KMS-11 (cell line): Measurements from ENCODE around the gene CRYGB.

Experiments
- H2AFZ ChIP-seq: fragments of 200-600 bp; sonication (generic); 2 replicates; pipeline ENCODE4 v1.6.1; 2016; ENCODE audit warnings: antibody characterized with exemption, mixed run types, low read depth
- H3K27ac ChIP-seq: fragments of 200-600 bp; sonication (generic); 2 replicates; pipeline ENCODE4 v1.6.1; 2016; ENCODE audit warnings: mild to moderate bottlenecking, mixed run types
- H3K27me3 ChIP-seq: fragments of 200-600 bp; sonication (generic); 2 replicates; pipeline ENCODE4 v1.6.1; 2017; ENCODE audit warnings: mild to moderate bottlenecking, low read depth, mixed run types, moderate library complexity; ENCODE audit not compliant: insufficient read depth
- H3K36me3 ChIP-seq: fragments of 200-600 bp; sonication (generic); 2 replicates; pipeline ENCODE4 v1.6.1; 2017; ENCODE audit warnings: mild to moderate bottlenecking, mixed run types; ENCODE audit not compliant: insufficient read depth
- H3K4me1 ChIP-seq: fragments of 200-600 bp; sonication (generic); 2 replicates; pipeline ENCODE4 v1.6.1; 2016; ENCODE audit warnings: mild to moderate bottlenecking, low read depth, mixed run types; ENCODE audit not compliant: poor library complexity, severe bottlenecking
- H3K4me2 ChIP-seq: fragments of 200-600 bp; sonication (generic); 2 replicates; pipeline ENCODE4 v1.7.0; 2016; ENCODE audit warnings: mild to moderate bottlenecking, mixed run types
- H3K4me3 ChIP-seq: fragments of 200-600 bp; sonication (generic); IDR thresholded peaks from 2 replicates; pipeline ENCODE4 v1.6.1; 2017; ENCODE audit warnings: low read depth, low read length, mixed read lengths; ENCODE audit not compliant: insufficient read depth
- H3K79me2 ChIP-seq: fragments of 200-600 bp; sonication (generic); 2 replicates; pipeline ENCODE4 v1.6.1; 2016; ENCODE audit warnings: low read depth, mixed run types; ENCODE audit not compliant: insufficient read depth
- H3K9ac ChIP-seq: fragments of 200-600 bp; sonication (generic); 2 replicates; pipeline ENCODE4 v1.6.1; 2016; ENCODE audit warnings: mild to moderate bottlenecking, mixed run types
- H4K20me1 ChIP-seq: fragments of 200-600 bp; sonication (generic); 2 replicates; pipeline ENCODE4 v1.6.1; 2016; ENCODE audit warnings: mild to moderate bottlenecking, mixed run types; ENCODE audit not compliant: insufficient read depth
- TF ChIP-seq, protein P1 (sequence below): fragments of 200-600 bp; sonication (generic); conservative IDR thresholded peaks from 2 replicates; pipeline ENCODE4 v1.6.1; 2017; ENCODE audit warnings: low read depth, mild to moderate bottlenecking, antibody characterized with exemption, low read length, moderate library complexity, mixed read lengths

CRYGB gene

DNA sequence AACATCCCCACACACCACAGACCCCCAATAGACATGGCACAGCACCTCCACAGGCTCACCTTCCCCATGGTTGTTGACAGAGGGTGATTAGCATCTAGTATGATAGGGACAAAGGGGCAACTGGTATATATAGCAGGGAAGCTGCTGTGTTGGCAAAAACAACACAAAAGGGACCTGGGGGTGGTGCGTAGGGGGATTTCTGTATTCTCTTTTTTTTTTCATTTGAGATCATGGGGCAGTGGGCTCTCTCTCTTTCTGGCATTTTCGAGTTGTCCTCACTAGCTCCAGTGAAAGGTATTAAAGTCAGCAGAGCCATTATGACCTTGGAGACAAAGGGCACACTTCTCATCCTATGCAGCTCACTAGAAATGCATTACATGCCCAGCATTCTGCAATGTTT, 17.5 kb upstream of the CRYGB start, which contains the start of gene CRYGA:
Gene CRYGA (minus strand): TSS at position 101 of the 400 bp plus-strand sequence. CDS start 33 bp downstream, at position 68.
- no peak within 1 kb of the TSS for H3K4me3 ChIP-seq
- H3K79me2 ChIP-seq, result no peaks in the 10 kb centered on the region
- H3K36me3 ChIP-seq, result no peaks in the 10 kb centered on the region
- no peaks in the 10 kb centered on the region for H3K27me3 ChIP-seq
- H2AFZ ChIP-seq, result no peak within 1 kb of the TSS
- no peak within 1 kb of the TSS for H3K27ac ChIP-seq
- no peaks in the 10 kb centered on the region for H3K4me1 ChIP-seq
- TF ChIP-seq, protein P1, sequence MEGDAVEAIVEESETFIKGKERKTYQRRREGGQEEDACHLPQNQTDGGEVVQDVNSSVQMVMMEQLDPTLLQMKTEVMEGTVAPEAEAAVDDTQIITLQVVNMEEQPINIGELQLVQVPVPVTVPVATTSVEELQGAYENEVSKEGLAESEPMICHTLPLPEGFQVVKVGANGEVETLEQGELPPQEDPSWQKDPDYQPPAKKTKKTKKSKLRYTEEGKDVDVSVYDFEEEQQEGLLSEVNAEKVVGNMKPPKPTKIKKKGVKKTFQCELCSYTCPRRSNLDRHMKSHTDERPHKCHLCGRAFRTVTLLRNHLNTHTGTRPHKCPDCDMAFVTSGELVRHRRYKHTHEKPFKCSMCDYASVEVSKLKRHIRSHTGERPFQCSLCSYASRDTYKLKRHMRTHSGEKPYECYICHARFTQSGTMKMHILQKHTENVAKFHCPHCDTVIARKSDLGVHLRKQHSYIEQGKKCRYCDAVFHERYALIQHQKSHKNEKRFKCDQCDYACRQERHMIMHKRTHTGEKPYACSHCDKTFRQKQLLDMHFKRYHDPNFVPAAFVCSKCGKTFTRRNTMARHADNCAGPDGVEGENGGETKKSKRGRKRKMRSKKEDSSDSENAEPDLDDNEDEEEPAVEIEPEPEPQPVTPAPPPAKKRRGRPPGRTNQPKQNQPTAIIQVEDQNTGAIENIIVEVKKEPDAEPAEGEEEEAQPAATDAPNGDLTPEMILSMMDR, result no peak
- no peak within 1 kb of the TSS for H3K4me2 ChIP-seq
- H4K20me1 ChIP-seq, result no peaks in the 10 kb centered on the region
- no peak within 1 kb of the TSS for H3K9ac ChIP-seq

DNA sequence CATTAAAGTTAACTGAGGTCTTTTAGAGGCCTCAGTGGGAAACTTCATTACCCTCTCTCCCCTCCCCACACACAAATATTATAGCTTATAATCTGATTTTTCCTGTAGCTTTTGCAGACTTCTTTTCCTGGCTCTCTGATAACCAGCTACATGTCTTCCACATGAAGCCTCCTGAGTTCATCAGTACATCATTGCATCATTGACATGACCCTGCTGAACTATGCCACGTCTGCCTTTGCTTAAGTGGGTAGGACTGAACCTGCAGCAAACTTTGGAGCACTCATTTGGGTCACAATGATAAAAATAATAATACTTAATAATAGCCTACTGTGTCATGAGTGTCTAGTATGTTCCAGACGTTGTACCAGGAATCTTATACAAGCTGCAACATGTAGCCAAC, 10.5 kb upstream of the CRYGB start:
- H2AFZ ChIP-seq, result no peak overlapping the region

DNA sequence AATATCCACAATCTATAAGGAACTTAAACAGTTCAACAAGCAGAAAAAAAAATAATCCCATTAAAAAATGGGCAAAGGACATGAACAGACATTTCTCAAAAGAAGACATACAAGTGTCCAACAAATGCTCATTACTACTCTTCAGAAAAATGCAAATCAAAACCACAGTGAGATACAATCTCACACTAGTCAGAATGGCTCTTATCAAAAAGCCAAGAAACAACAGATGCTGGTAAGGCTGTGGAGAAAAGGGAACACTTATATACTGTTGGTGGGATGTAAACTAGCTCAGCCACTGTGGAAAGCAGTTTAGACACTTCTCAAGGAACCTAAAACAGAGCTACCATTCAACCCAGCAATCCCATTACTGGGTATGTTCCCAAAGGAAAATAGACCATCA, 7.2 kb upstream of the CRYGB start:
- Histone ChIP-seq H3K79me2 (no peaks in the 10 kb centered on the region), H3K4me1 (no peaks in the 10 kb centered on the region), H3K4me3 (no peak overlapping the region), H4K20me1 (no peaks in the 10 kb centered on the region), H3K27me3 (no peaks in the 10 kb centered on the region), H3K36me3 (no peaks in the 10 kb centered on the region), H3K9ac (no peak overlapping the region), H2AFZ (no peak overlapping the region), H3K27ac (no peak overlapping the region), H3K4me2 (no peak overlapping the region)
- TF ChIP-seq, protein P1, result no peak

More for the DNA sequence above, 10.5 kb upstream of the CRYGB start:
- H3K79me2 ChIP-seq, result no peaks in the 10 kb centered on the region
- H3K36me3 ChIP-seq, result no peaks in the 10 kb centered on the region
- TF ChIP-seq, protein P1, result no peak
- no peak overlapping the region for H3K4me2 ChIP-seq
- H3K4me3 ChIP-seq, result no peak overlapping the region
- H3K27ac ChIP-seq, result no peak overlapping the region
- H3K9ac ChIP-seq, result no peak overlapping the region
- H4K20me1 ChIP-seq, result no peaks in the 10 kb centered on the region
- no peaks in the 10 kb centered on the region for H3K4me1 ChIP-seq
- H3K27me3 ChIP-seq, result no peaks in the 10 kb centered on the region

DNA sequence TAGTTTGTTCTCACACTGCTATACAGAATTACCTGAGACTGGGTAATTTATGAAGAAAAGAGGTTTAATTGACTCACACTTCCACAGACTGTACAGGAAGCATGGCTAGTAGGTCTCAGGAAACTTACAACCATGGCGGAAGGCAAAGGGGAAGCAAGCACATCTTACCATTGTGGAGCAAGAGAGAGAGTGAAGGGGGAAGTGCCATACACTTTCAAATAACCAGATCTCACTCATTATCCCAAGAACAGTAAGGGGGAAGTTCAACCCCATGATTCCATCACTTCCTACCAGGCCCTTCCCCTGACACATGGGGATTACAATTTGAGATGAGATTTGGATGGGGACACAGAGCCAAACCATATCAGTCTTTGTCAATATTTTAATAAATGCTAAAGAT, 5.0 kb upstream of the CRYGB start:
- Histone ChIP-seq H3K79me2 (no peaks in the 10 kb centered on the region), H3K4me3 (no peak overlapping the region), H3K4me2 (no peak overlapping the region), H3K36me3 (no peaks in the 10 kb centered on the region), H3K4me1 (no peaks in the 10 kb centered on the region), H2AFZ (no peak overlapping the region), H4K20me1 (no peaks in the 10 kb centered on the region), H3K9ac (no peak overlapping the region), H3K27ac (no peak overlapping the region), H3K27me3 (no peaks in the 10 kb centered on the region)
- TF ChIP-seq, protein P1, result no peak
